OCI-LY1 (cell line): ENCODE results near the gene TNFAIP8.

ENCODE experiments used
- EZH2 ChIP-seq: fragments of 200-600 bp; sonication (generic), shearing (Covaris generic); IDR thresholded peaks from 2 replicates; pipeline ENCODE4 v1.8.0; 2017; ENCODE audit warnings: borderline replicate concordance, mixed run types, mild to moderate bottlenecking, antibody characterized with exemption, low read length, moderate library complexity, mixed read lengths
- TF ChIP-seq, protein P1 (sequence below): fragments of 200-600 bp; sonication (generic), shearing (Covaris generic); IDR thresholded peaks from 2 replicates; pipeline ENCODE4 v1.5.1; 2017; ENCODE audit warnings: mild to moderate bottlenecking, antibody characterized with exemption, low read length, moderate library complexity, mixed read lengths

DNA sequence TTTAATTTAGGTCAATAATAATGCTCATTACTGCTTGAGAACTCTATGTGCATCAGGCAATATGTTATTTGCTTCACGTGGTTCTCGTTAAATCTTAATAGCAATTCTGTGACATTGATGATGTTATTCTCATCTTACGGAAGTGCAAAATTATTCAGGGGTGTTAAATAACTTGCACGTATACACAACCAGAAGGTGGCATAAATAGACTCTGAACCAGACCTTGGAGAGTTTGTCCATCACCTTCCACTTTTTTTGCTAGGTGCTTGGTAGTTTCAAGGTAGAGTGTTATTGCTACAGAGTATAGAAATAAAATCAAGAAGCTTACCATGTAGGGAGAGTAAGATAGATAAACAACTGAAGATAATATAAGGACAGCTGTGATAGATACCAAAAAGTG, 23.6 kb upstream of the TNFAIP8 start:
- TF ChIP-seq, protein P1, sequence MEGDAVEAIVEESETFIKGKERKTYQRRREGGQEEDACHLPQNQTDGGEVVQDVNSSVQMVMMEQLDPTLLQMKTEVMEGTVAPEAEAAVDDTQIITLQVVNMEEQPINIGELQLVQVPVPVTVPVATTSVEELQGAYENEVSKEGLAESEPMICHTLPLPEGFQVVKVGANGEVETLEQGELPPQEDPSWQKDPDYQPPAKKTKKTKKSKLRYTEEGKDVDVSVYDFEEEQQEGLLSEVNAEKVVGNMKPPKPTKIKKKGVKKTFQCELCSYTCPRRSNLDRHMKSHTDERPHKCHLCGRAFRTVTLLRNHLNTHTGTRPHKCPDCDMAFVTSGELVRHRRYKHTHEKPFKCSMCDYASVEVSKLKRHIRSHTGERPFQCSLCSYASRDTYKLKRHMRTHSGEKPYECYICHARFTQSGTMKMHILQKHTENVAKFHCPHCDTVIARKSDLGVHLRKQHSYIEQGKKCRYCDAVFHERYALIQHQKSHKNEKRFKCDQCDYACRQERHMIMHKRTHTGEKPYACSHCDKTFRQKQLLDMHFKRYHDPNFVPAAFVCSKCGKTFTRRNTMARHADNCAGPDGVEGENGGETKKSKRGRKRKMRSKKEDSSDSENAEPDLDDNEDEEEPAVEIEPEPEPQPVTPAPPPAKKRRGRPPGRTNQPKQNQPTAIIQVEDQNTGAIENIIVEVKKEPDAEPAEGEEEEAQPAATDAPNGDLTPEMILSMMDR = peak; percentile 33; the same call in 1 of the 2 replicates
- no peak for TF ChIP-seq EZH2
